Fibroblast of lung (primary cell): ENCODE data around the gene IL17RD.

Experiments
- EZH2 ChIP-seq: IDR thresholded peaks from 2 replicates; pipeline ENCODE4 v1.5.1; 2012; ENCODE audit warnings: low read length, control low read depth, mild to moderate bottlenecking; ENCODE audit errors: missing control alignments
- TF ChIP-seq, protein P1 (sequence below), 2 donors: IDR thresholded peaks in 1 of 2; conservative IDR thresholded peaks in 1 of 2; 1 replicate in 1 of 2; 2 replicates in 1 of 2; pipeline ENCODE4 v1.5.1; 2011 to 2012; ENCODE audit warnings: low read length in 2 of 2, control low read depth in 1 of 2, inconsistent platforms in 1 of 2, low read depth in 1 of 2, mild to moderate bottlenecking in 1 of 2

DNA sequence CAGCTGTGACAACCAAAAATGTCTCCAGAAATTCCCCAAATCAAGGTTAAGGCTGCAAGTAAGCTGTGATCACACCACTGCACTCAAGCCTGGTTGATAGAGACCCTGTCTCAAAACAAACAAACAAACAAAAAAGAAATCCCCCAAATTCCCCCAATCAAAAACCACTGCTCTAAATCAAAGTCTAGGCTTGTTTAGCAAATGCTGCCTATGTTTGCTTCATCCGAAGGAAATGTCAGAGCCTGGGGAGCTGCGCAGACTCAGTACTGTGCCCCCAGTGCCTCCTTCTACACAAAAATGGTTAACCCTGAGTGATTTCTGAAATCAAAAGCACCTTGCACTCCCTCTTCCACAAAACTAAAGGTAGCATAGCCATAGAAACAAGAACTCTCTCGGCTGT lies 13.4 kb downstream of the IL17RD start:
- TF ChIP-seq, protein P1, sequence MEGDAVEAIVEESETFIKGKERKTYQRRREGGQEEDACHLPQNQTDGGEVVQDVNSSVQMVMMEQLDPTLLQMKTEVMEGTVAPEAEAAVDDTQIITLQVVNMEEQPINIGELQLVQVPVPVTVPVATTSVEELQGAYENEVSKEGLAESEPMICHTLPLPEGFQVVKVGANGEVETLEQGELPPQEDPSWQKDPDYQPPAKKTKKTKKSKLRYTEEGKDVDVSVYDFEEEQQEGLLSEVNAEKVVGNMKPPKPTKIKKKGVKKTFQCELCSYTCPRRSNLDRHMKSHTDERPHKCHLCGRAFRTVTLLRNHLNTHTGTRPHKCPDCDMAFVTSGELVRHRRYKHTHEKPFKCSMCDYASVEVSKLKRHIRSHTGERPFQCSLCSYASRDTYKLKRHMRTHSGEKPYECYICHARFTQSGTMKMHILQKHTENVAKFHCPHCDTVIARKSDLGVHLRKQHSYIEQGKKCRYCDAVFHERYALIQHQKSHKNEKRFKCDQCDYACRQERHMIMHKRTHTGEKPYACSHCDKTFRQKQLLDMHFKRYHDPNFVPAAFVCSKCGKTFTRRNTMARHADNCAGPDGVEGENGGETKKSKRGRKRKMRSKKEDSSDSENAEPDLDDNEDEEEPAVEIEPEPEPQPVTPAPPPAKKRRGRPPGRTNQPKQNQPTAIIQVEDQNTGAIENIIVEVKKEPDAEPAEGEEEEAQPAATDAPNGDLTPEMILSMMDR (conservative IDR thresholded peaks at IDR 0.05 in 1 of 2, IDR thresholded peaks at IDR 0.05 in 1 of 2; ENCODE audit: low read depth in 1 of 2, low read length in 2 of 2), result no peak
- TF ChIP-seq EZH2, result no peak
